B cell (primary cell): ENCODE results near the gene GLI3. TPM values are rescaled to one million over a fixed set of nuclear protein-coding genes. Genes with fewer than 3 reads are reported as not detected.

Experiments
- ATAC-seq: fragments of 200-7000 bp; cut with Tn5 transposase; one replicate; pipeline ENCODE4 v1.10.0; 2021; ENCODE audit warnings: low read depth, mild to moderate bottlenecking, moderate number of reproducible peaks, moderate library complexity
- CTCF ChIA-PET: fragments of 350-600 bp; sonication (Branson Sonifier 250); formaldehyde crosslinking; loops from one replicate; lab custom pipeline; 2021; ENCODE audit warnings: antibody characterized with exemption, inconsistent platforms; lab: Charles Lee
- POLR2A ChIA-PET: fragments of 350-600 bp; sonication (Branson Sonifier 250); formaldehyde crosslinking; loops from one replicate; lab custom pipeline; 2021; ENCODE audit warnings: antibody characterized with exemption; lab: Charles Lee
- DNase-seq: peaks from one replicate; pipeline ENCODE4 v3.0.0; 2013
- H2AFZ ChIP-seq: 2 replicates; pipeline ENCODE4 v1.6.1; 2012; ENCODE audit warnings: mild to moderate bottlenecking, low read depth, low read length; ENCODE audit not compliant: insufficient read depth, poor library complexity, severe bottlenecking
- H3K27ac ChIP-seq, 2 donors: 1 replicate in 1 of 2; 2 replicates in 1 of 2; pipeline ENCODE4 v1.5.1; 2012 to 2013; ENCODE audit warnings: low read length in 2 of 2, mild to moderate bottlenecking in 2 of 2, moderate library complexity in 1 of 2
- H3K27me3 ChIP-seq, 4 experiments: fragments of 200-600 bp in 1 of 4; sonication (generic) in 1 of 4; replicated peaks in 1 of 4; 1 replicate in 2 of 4; 2 replicates in 2 of 4; pipeline versions ENCODE4 v1.6.1 to v1.7.0; 2013 to 2016; ENCODE audit warnings: low read length in 3 of 4, mild to moderate bottlenecking in 2 of 4, mixed read lengths in 1 of 4, moderate library complexity in 1 of 4; ENCODE audit not compliant: insufficient read depth in 4 of 4, control insufficient read depth in 3 of 4; ENCODE audit errors: control extremely low read depth in 1 of 4
- H3K36me3 ChIP-seq, 2 experiments: replicated peaks in 1 of 2; 1 replicate in 1 of 2; 2 replicates in 1 of 2; pipeline versions ENCODE4 v1.6.1 to v1.7.1; 2013; ENCODE audit warnings: low read length in 1 of 2; ENCODE audit not compliant: insufficient read depth in 2 of 2, control insufficient read depth in 1 of 2; ENCODE audit errors: control extremely low read depth in 1 of 2, extremely low read depth in 1 of 2
- H3K4me1 ChIP-seq, 2 donors: fragments of 200-600 bp in 1 of 2; sonication (generic) in 1 of 2; 1 replicate in 1 of 2; 2 replicates in 1 of 2; pipeline versions ENCODE4 v1.5.1 to v1.6.1; 2013 to 2017; ENCODE audit warnings: low read length in 2 of 2; ENCODE audit not compliant: control insufficient read depth in 2 of 2, insufficient read depth in 2 of 2
- H3K4me2 ChIP-seq: replicated peaks from 2 replicates; pipeline ENCODE3; 2012; ENCODE audit warnings: mild to moderate bottlenecking, low read depth, low read length; ENCODE audit not compliant: poor library complexity, severe bottlenecking
- H3K4me3 ChIP-seq, 5 experiments: fragments of 200-600 bp in 1 of 5; sonication (generic) in 1 of 5; 1 replicate in 3 of 5; 2 replicates in 2 of 5; pipeline versions ENCODE4 v1.5.1 to v1.7.0; 2011 to 2016; ENCODE audit warnings: low read length in 4 of 5, mild to moderate bottlenecking in 4 of 5, low read depth in 2 of 5, control low read depth in 1 of 5, moderate library complexity in 1 of 5; ENCODE audit not compliant: insufficient read depth in 1 of 5; ENCODE audit errors: control extremely low read depth in 1 of 5, extremely low read depth in 1 of 5
- H3K79me2 ChIP-seq: fragments of 200-600 bp; sonication (generic); one replicate; pipeline ENCODE4 v1.6.0; 2016; ENCODE audit warnings: low read length; ENCODE audit not compliant: control insufficient read depth, insufficient read depth
- H3K9ac ChIP-seq: fragments of 200-600 bp; sonication (generic); 2 replicates; pipeline ENCODE4 v1.6.1; 2017; ENCODE audit warnings: mild to moderate bottlenecking, low read length, moderate library complexity
- H3K9me3 ChIP-seq, 3 donors: one replicate each; pipeline versions ENCODE4 v1.6.1 to v1.7.1; 2013; ENCODE audit warnings: low read length in 2 of 3; ENCODE audit not compliant: control insufficient read depth in 2 of 3, insufficient read depth in 1 of 3; ENCODE audit errors: control extremely low read depth in 1 of 3
- H4K20me1 ChIP-seq: 2 replicates; pipeline ENCODE4 v1.6.0; 2012; ENCODE audit warnings: mild to moderate bottlenecking, low read length; ENCODE audit not compliant: insufficient read depth, control insufficient read depth, poor library complexity, severe bottlenecking
- H3K27ac Mint-ChIP-seq: one replicate; pipeline ENCODE4 v1.8.0; 2021; ENCODE audit warnings: mixed read lengths
- H3K27me3 Mint-ChIP-seq: one replicate; pipeline ENCODE4 v1.8.0; 2021; ENCODE audit warnings: mixed read lengths
- H3K4me1 Mint-ChIP-seq: one replicate; pipeline ENCODE4 v1.8.0; 2021; ENCODE audit warnings: mixed read lengths
- H3K4me3 Mint-ChIP-seq: one replicate; pipeline ENCODE4 v1.8.0; 2021; ENCODE audit warnings: mixed read lengths
- H3K9me3 Mint-ChIP-seq: one replicate; pipeline ENCODE4 v1.8.0; 2022; ENCODE audit warnings: mixed read lengths; ENCODE audit not compliant: insufficient read depth
- EZH2 ChIP-seq: IDR thresholded peaks from 2 replicates; pipeline ENCODE4 v1.6.1; 2012; ENCODE audit warnings: borderline replicate concordance, low read depth, mild to moderate bottlenecking, moderate library complexity, low read length; ENCODE audit not compliant: insufficient read depth, poor library complexity, severe bottlenecking
- WGBS: methylation state at CpG from one replicate; pipeline ENCODE4 v1.1.5; 2013; ENCODE audit warnings: missing lambda C conversion rate; ENCODE audit not compliant: insufficient coverage; 5-methylcytosine and 5-hydroxymethylcytosine counted together
- intact Hi-C: fragments of 100-400 bp; cut with micrococcal nuclease; formaldehyde crosslinking; loops from one replicate; pipeline ENCODE4 v1.10.0; 2022
- polyA plus RNA-seq: library from polyadenylated mRNA; depleted of rRNA; stranded (reverse); fragments of >200 nt; gene quantifications from 2 replicates; pipeline ENCODE4 v1.2.3, GENCODE V29; 2012
- total RNA-seq, 2 donors: library from RNA; stranded (reverse); fragments of 120-200 nt in 1 of 2; gene quantifications; 1 replicate in 1 of 2; 2 replicates in 1 of 2; pipeline versions ENCODE4 v1.2.3 to v1.2.4, GENCODE V29; 2013 to 2022
- TF ChIP-seq, protein P1 (sequence below): fragments of 200-600 bp; IDR thresholded peaks from one replicate; pipeline ENCODE4 v1.8.0; 2022; ENCODE audit warnings: antibody characterized with exemption, mild to moderate bottlenecking

Gene GLI3
- total and polyA plus RNA-seq, 2 donors (not counting 1 experiment from before 2014, with no cell fraction given) = not detected

- H2AFZ ChIP-seq = no peak overlapping the region
These were observed 239.9 kb downstream of the GLI3 start for GRCh38 chr7:41997151-41997550.

DNA sequence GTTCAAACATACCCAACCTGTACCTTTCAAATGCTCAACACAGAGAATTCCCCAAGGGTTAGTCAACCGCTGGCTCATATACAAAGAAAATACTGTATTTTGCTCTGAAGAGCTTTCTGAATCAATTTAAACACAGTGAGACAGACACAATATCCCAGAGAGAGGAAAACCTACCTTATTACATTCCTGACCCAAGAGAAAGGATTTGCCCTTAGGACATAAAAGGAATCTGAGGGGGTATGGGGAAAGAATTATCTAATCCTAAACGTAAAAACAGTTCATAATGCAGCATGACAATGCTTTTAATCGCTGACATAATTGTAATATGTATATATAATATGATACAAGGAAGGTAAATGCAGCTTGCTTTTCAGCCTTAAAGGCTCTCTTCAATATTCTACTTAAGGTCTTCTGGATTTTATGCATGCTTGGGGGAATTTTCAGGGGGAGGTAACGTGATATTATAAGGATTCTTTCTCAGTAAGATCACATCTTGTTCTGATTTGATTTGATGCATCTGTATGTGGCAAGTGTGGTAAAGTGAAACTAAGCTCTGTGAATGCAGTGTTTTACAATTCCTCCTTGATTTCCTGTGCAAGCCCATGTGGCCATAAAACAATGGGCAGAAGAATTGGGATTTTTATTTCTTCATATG, 240.5 kb downstream of the GLI3 start:
- no peak for TF ChIP-seq EZH2
- TF ChIP-seq, protein P1, sequence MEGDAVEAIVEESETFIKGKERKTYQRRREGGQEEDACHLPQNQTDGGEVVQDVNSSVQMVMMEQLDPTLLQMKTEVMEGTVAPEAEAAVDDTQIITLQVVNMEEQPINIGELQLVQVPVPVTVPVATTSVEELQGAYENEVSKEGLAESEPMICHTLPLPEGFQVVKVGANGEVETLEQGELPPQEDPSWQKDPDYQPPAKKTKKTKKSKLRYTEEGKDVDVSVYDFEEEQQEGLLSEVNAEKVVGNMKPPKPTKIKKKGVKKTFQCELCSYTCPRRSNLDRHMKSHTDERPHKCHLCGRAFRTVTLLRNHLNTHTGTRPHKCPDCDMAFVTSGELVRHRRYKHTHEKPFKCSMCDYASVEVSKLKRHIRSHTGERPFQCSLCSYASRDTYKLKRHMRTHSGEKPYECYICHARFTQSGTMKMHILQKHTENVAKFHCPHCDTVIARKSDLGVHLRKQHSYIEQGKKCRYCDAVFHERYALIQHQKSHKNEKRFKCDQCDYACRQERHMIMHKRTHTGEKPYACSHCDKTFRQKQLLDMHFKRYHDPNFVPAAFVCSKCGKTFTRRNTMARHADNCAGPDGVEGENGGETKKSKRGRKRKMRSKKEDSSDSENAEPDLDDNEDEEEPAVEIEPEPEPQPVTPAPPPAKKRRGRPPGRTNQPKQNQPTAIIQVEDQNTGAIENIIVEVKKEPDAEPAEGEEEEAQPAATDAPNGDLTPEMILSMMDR = no peak
- Mint-ChIP-seq H3K4me1 (no peaks in the 10 kb centered on the region), H3K27me3 (peaks cover 9% of the 10 kb centered on the region), H3K9me3 (no peaks in the 10 kb centered on the region), H3K27ac (no peak overlapping the region), H3K4me3 (no peak overlapping the region)
- ChIA-PET CTCF (no interaction called here), POLR2A (no interaction called here)
- Histone ChIP-seq H3K4me3 (no peak overlapping the region), H3K79me2 (no peaks in the 10 kb centered on the region), H3K36me3 (no peaks in the 10 kb centered on the region), H3K27ac (no peak overlapping the region), H3K4me2 (no peak overlapping the region), H3K4me1 (no peaks in the 10 kb centered on the region), H4K20me1 (no peaks in the 10 kb centered on the region), H2AFZ (no peak overlapping the region), H3K9me3 (no peaks in the 10 kb centered on the region), H3K9ac (no peak overlapping the region), H3K27me3 (no peaks in the 10 kb centered on the region)
- intact Hi-C loops = no loop called here
- 33% methylated on average over 1 of the region's 4 CpGs for WGBS
- ATAC-seq (no peak), DNase-seq (no peak)

More at GRCh38 chr7:41997151-41997550, 239.9 kb downstream of the GLI3 start:
- H3K27me3 Mint-ChIP-seq = peaks cover 9% of the 10 kb centered on the region
- TF ChIP-seq EZH2 = no peak
- TF ChIP-seq, protein P1 = no peak
- POLR2A ChIA-PET = no interaction called here
- Histone ChIP-seq H3K4me3 (no peak overlapping the region), H3K36me3 (no peaks in the 10 kb centered on the region), H3K27ac (no peak overlapping the region), H3K4me2 (no peak overlapping the region), H3K9ac (no peak overlapping the region), H3K4me1 (no peaks in the 10 kb centered on the region), H3K9me3 (no peaks in the 10 kb centered on the region), H3K79me2 (no peaks in the 10 kb centered on the region), H4K20me1 (no peaks in the 10 kb centered on the region), H3K27me3 (no peaks in the 10 kb centered on the region)
- DNase-seq = no peak
- CTCF ChIA-PET = no interaction called here
- no peaks in the 10 kb centered on the region for H3K4me1 Mint-ChIP-seq
- ATAC-seq = no peak
- H3K4me3 Mint-ChIP-seq = no peak overlapping the region
- WGBS = no CpG with 5 or more reads among the region's 2 CpGs
- no peaks in the 10 kb centered on the region for H3K9me3 Mint-ChIP-seq
- no peak overlapping the region for H3K27ac Mint-ChIP-seq
- intact Hi-C loops = no loop called here
